ENCODE measurements around the gene C12orf57.

Gene C12orf57

DNA sequence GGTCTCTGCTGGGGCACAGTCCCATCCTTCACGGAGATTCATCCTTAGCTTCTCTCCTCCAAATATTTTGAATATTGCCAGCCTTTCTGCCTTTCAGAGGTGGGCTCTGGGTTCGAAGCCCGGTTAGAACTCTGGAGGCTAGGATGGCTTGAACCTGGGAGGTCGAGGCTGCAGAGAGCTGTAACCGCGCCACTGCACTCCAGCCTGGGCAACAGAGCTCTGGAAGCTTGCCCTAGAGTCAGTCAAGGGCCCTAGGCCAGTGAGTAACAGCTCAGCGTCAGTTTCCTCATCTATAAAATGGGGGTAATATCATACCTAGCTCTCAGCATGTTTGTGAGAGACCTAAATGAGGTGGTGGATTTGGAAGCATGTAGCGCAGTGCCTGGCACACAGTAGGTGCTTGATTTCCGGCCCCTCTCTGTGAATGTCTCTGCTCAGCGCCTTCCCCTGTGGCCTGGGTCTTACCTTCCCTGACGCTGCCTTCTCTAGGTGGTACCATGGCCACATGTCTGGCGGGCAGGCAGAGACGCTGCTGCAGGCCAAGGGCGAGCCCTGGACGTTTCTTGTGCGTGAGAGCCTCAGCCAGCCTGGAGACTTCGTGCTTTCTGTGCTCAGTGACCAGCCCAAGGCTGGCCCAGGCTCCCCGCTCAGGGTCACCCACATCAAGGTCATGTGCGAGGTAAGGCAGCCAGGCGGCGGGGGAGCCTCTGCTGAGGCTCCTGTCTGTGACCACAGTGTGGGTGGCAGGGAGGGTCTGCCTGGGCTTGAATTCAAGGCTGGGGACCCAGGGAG, 10.7 kb downstream of the C12orf57 start:
- DNase-seq = no peak

- DNase-seq = no peak
Measured at GRCh38 chr12:6955108-6956020, 11.5 kb downstream of the C12orf57 start.

- DNase-seq = no peak
Measured at GRCh38 chr12:6956021-6956727, 12.4 kb downstream of the C12orf57 start.

GRCh38 chr12:6957151-6957701, 13.4 kb downstream of the C12orf57 start:
- no peak for DNase-seq

DNA sequence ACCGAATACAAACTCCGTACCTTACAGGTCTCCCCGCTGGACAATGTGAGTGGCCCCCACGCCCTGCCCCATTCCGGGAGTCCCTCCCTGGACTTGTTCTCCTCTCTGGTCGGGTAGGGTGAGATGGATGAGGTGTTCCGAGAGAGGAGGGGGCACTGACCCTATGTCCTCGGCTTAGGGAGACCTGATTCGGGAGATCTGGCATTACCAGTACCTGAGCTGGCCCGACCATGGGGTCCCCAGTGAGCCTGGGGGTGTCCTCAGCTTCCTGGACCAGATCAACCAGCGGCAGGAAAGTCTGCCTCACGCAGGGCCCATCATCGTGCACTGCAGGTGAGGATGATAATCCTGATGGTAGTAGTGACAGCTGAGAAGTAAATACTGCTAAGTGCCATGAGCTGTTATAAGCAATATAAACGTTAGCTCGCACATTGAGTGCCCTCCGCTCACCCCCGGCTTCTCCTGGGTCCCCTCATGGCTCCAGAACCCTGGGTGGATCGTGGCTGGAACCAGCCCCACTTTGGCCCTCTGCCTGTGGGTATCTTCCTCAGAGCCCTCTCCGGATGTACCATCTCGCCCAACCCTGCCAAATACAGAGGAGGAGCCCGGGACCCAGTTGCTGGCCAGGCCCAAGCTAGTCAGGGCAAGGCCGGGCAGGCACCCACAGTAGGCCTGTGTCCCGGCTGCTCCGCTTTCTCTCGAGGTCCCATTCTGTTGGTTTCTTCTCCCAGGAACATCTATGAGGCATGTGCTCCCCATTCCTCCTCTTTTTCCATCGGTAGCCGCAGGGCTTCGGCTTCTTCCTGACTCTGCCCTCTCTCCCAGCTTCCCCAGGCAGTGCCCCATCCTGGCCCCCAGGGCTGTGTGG, 14.2 kb downstream of the C12orf57 start:
- no peak for DNase-seq

GRCh38 chr12:6958609-6959057, 14.8 kb downstream of the C12orf57 start:
- DNase-seq = no peak

- DNase-seq = peak; percentile 70
Measured at GRCh38 chr12:6959058-6959804, 15.4 kb downstream of the C12orf57 start.

DNA sequence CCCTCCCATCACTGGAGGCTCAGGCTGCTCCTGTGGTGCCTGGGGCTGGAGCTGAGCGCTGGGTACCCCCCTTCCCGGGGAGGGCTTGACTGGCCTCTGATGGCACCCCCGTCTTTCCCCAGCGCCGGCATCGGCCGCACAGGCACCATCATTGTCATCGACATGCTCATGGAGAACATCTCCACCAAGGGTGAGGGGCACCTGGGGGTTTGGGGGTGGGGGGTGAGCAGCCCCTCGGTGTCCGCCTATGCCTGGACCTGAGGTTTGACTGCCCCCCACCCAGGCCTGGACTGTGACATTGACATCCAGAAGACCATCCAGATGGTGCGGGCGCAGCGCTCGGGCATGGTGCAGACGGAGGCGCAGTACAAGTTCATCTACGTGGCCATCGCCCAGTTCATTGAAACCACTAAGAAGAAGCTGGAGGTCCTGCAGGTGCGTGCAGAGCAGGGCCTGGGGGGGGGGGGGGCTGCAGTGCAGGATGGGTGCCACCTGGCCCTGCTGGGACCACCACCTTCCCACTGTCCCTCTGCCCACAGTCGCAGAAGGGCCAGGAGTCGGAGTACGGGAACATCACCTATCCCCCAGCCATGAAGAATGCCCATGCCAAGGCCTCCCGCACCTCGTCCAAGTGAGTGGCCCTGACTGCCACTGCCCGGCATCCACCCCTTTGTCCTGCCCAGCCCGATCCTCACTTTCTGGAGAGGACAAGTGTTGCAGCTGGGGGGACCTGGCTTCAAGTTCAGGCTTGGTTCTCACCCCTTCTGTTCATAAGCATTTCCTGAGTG, 16.2 kb downstream of the C12orf57 start:
- DNase-seq = no peak

GRCh38 chr12:6960593-6961277, 16.9 kb downstream of the C12orf57 start:
- DNase-seq = no peak

- DNase-seq = peak; percentile 82
Measured at GRCh38 chr12:6961278-6961694, 17.5 kb downstream of the C12orf57 start.

GRCh38 chr12:6961695-6962284, 18.0 kb downstream of the C12orf57 start:
- no peak for DNase-seq

- DNase-seq = no peak
Measured at GRCh38 chr12:6962285-6963015, 18.6 kb downstream of the C12orf57 start.

- DNase-seq = no peak
Measured at GRCh38 chr12:6963016-6963731, 19.4 kb downstream of the C12orf57 start.

GRCh38 chr12:6963791-6964413, 20.1 kb downstream of the C12orf57 start:
- DNase-seq = no peak

DNA sequence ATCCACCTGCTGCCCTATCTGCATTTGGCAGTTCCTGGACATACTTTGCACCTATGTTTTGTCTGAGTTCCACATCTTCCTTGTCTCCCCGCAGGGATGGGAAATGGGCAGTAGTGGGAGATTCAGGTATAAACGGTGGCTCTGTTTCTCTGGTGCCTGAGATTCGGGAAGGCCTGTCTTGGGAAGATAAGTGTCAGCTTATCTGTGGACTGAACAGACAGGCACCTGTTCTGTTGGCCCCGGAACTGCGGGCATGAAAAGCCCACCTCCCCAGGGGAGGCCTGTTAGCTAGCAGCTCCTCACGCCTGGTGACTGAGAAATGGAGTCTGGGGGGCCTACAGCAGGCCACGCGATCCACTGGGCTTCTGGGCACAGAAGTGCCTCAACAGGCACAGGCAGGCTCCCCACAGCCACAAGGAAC, 20.8 kb downstream of the C12orf57 start:
- no peak for DNase-seq

- DNase-seq = peak; percentile 92
Measured at GRCh38 chr12:6965026-6965661, 21.3 kb downstream of the C12orf57 start.

DNA sequence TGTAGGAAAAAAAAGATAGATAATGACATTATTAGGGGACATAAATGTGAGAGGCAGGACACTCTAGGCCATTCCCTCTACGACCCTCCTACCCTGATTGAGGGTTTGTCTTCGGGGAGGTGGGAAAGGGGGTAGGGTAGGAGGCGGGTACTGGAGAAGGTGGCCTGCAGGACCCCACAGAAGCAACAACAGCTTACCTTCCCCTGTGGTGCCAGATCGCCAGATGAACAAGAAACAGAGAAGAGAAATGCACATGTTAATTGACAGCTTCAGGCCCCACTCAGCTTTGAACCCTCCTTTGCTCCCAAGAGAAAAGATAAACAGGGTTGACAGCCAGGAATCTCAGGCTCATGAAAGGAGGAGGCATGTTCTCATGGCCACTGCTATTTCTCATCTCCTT, 21.9 kb downstream of the C12orf57 start:
- DNase-seq = no peak
